Upper lobe of left lung (tissue), 6 donors: ENCODE results near the gene JPT1. TPM values are rescaled to one million over a fixed set of nuclear protein-coding genes. Genes with fewer than 3 reads are reported as not detected.

Source experiments
- ATAC-seq, 2 donors: fragments of 200-7000 bp; cut with Tn5 transposase; one replicate each; pipeline ENCODE4 v1.9.1; 2022; ENCODE audit warnings: mild to moderate bottlenecking in 2 of 2, moderate library complexity in 2 of 2; ENCODE audit not compliant: low FRiP score in 2 of 2
- DNase-seq, 2 donors: peaks; one replicate each; pipeline ENCODE4 v3.0.0-alpha.2; 2019 to 2020
- H3K27ac ChIP-seq, 4 donors: fragments of 200-600 bp; sonication (generic); one replicate each; pipeline ENCODE4 v1.5.1; 2016 to 2019
- H3K27me3 ChIP-seq, 4 donors: fragments of 200-600 bp; sonication (generic); one replicate each; pipeline ENCODE4 v1.5.1; 2017 to 2019
- H3K36me3 ChIP-seq, 4 donors: fragments of 200-600 bp; sonication (generic); one replicate each; pipeline ENCODE4 v1.5.1; 2016 to 2019
- H3K4me1 ChIP-seq, 4 donors: fragments of 200-600 bp; sonication (generic); one replicate each; pipeline ENCODE4 v1.5.1; 2018 to 2019
- H3K4me3 ChIP-seq, 4 donors: fragments of 200-600 bp; sonication (generic); one replicate each; pipeline ENCODE4 v1.5.1; 2017 to 2019; ENCODE audit warnings: mild to moderate bottlenecking in 2 of 4, moderate library complexity in 1 of 4
- H3K9me3 ChIP-seq, 4 donors: fragments of 200-600 bp; sonication (generic); one replicate each; pipeline ENCODE4 v1.5.1; 2018 to 2019
- EP300 ChIP-seq, 4 donors: sonication (generic); formaldehyde crosslinking; IDR thresholded peaks; one replicate each; pipeline ENCODE4 v1.5.1; 2017; ENCODE audit warnings: antibody characterized with exemption in 4 of 4, control low read depth in 2 of 4
- POLR2A ChIP-seq, 4 donors: fragments of 450-650 bp; IDR thresholded peaks; one replicate each; pipeline ENCODE4 v1.5.1; 2016 to 2017; ENCODE audit warnings: antibody characterized with exemption in 4 of 4, mild to moderate bottlenecking in 2 of 4
- POLR2AphosphoS5 ChIP-seq, 2 donors: sonication (generic); formaldehyde crosslinking; IDR thresholded peaks; one replicate each; pipeline ENCODE4 v1.5.1; 2017; ENCODE audit warnings: antibody characterized with exemption in 2 of 2
- WGBS, 2 donors: methylation state at CpG; one replicate each; pipeline ENCODE4 v1.1.5; 2017 to 2018; 5-methylcytosine and 5-hydroxymethylcytosine counted together
- total RNA-seq, 6 donors: library from RNA; depleted of rRNA in 4 of 6; stranded (reverse); fragments of >200 nt in 4 of 6; gene quantifications; one replicate each; pipeline versions ENCODE4 v1.1.0 to v1.2.1, GENCODE V29; 2016 to 2021
- TF ChIP-seq, protein P1 (sequence below), 6 experiments: fragments of 450-650 bp in 4 of 6; fragments of 200-600 bp in 2 of 6; sonication (generic) in 2 of 6; IDR thresholded peaks; one replicate each; pipeline ENCODE4 v1.5.1; 2016 to 2019; ENCODE audit warnings: antibody characterized with exemption in 6 of 6
- donor health status: DM: no; HTN: no; CAD: no; lungs with moderate emphysema.
- donor health status: DM: no; HTN: yes; CAD: no; lungs with severe emphysema.

Gene JPT1
- total RNA-seq, 6 donors from 2014 or later: 44.0 to 118 (median 70.1) TPM

DNA sequence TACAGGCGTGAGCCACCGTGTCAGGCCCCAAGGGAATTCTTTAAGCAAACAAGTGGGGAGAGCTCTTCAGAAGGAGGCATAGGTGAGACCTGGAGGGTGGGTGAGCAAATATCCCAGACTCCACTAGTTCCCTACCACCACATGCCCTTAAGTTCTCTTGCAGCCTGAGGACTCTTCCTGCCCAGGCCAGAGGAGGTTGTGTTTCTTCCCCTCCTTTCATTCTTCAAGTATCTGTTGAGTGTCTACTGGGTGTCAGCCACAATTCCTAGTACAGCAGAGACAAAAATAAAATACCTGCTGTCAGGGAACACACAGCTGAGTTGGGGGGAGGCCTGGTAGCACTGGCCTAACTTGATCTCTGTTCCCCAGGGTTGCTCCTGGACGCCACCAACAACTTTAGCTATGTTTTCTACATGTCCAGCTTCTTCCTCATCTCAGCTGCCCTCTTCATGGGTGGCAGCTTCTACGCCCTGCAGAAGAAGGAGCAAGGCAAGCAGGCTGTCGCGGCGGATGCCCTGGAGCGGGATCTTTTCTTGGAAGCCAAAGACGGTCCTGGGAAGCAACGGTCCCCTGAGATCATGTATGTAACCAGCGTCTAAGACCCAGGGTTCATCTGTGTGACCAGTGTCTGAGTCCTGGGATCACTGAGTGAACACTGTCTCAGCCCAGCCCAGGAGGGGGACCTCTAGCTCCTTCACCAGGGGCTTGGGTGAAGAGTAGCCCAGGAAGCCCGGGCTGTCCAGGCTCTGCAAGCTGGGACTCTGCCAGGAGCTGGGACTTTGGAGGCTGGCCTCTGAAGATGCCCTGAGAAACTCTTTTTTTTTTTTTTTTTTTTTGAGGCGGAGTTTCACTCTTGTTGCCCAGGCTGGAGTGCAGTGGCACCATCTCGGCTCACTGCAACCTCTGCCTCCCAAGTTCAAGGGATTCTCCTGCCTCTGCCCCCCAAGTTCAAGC is 50.4 kb downstream of the JPT1 start:
- TF ChIP-seq EP300 (IDR thresholded peaks at IDR 0.05) (peak in 1 of 4 donors; percentile 6), POLR2A (IDR thresholded peaks at IDR 0.05) (no peak), POLR2AphosphoS5 (IDR thresholded peaks at IDR 0.05) (peak in 1 of 2 donors; percentile 25)
- TF ChIP-seq, protein P1, sequence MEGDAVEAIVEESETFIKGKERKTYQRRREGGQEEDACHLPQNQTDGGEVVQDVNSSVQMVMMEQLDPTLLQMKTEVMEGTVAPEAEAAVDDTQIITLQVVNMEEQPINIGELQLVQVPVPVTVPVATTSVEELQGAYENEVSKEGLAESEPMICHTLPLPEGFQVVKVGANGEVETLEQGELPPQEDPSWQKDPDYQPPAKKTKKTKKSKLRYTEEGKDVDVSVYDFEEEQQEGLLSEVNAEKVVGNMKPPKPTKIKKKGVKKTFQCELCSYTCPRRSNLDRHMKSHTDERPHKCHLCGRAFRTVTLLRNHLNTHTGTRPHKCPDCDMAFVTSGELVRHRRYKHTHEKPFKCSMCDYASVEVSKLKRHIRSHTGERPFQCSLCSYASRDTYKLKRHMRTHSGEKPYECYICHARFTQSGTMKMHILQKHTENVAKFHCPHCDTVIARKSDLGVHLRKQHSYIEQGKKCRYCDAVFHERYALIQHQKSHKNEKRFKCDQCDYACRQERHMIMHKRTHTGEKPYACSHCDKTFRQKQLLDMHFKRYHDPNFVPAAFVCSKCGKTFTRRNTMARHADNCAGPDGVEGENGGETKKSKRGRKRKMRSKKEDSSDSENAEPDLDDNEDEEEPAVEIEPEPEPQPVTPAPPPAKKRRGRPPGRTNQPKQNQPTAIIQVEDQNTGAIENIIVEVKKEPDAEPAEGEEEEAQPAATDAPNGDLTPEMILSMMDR (IDR thresholded peaks at IDR 0.05): no peak
- WGBS, 2 donors: 81% methylated on average over 14 of the region's 14 CpGs
- ATAC-seq: peak in 1 of 2 donors; percentile 77
- H3K27me3 ChIP-seq: no peaks in the 10 kb centered on the region
- H3K9me3 ChIP-seq: no peaks in the 10 kb centered on the region
- peak in 1 of 2 donors; percentile 59 for DNase-seq
- peak overlapping the region; percentile 4 to 70 (median 39) for H3K27ac ChIP-seq
- H3K4me3 ChIP-seq: no peak overlapping the region
- peaks cover 1 to 26% (median 18%) of the 10 kb centered on the region in 4 donors for H3K4me1 ChIP-seq
- H3K36me3 ChIP-seq: peaks cover 9 to 48% (median 24%) of the 10 kb centered on the region in 4 donors

GRCh38 chr17:75102385-75102821 is 51.9 kb downstream of the JPT1 start:
- ATAC-seq (no peak), DNase-seq (peak in 1 of 2 donors; percentile 59)
- no peak overlapping the region for H3K4me3 ChIP-seq
- WGBS, 2 donors: 73 to 79% methylated on average over 12 of the region's 12 CpGs
- H3K36me3 ChIP-seq: peaks cover 9 to 63% (median 32%) of the 10 kb centered on the region in 4 donors
- H3K27me3 ChIP-seq: no peaks in the 10 kb centered on the region
- peaks cover 0 to 22% (median 14%) of the 10 kb centered on the region in 4 donors for H3K4me1 ChIP-seq
- no peaks in the 10 kb centered on the region for H3K9me3 ChIP-seq
- H3K27ac ChIP-seq: no peak overlapping the region
- TF ChIP-seq POLR2AphosphoS5 (IDR thresholded peaks at IDR 0.05): no peak
- no peak for TF ChIP-seq POLR2A (IDR thresholded peaks at IDR 0.05)
- no peak for TF ChIP-seq EP300 (IDR thresholded peaks at IDR 0.05)
- TF ChIP-seq, protein P1 (IDR thresholded peaks at IDR 0.05): no peak

DNA sequence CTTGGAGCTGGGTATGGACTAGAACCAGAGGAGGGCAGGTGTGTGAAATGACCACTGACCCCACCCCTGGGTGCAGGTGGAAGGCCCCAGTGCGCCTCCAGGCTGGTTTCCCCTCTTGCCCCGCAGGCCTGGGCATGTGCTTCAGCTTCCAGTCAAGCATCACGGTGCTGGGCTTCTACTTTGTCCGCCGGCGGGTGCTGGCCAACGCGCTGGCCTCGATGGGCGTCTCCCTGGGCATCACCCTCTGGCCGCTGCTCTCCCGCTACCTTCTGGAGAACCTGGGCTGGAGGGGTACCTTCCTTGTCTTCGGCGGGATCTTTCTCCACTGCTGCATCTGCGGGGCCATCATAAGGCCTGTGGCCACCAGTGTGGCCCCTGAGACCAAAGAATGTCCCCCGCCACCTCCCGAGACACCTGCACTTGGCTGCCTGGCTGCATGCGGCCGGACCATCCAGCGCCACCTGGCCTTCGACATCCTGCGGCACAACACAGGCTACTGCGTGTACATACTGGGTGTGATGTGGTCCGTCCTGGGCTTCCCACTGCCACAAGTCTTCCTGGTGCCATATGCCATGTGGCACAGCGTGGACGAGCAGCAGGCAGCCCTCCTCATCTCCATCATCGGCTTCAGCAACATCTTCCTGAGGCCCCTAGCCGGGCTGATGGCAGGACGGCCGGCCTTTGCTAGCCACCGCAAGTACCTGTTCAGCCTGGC is 54.3 kb downstream of the JPT1 start:
- Histone ChIP-seq H3K4me3 (no peak overlapping the region), H3K27ac (no peak overlapping the region), H3K27me3 (no peaks in the 10 kb centered on the region), H3K9me3 (no peaks in the 10 kb centered on the region), H3K4me1 (peaks cover 10 to 38% (median 27%) of the 10 kb centered on the region in 4 donors), H3K36me3 (peaks cover 9 to 57% (median 31%) of the 10 kb centered on the region in 4 donors)
- TF ChIP-seq POLR2A (IDR thresholded peaks at IDR 0.05) (no peak), POLR2AphosphoS5 (IDR thresholded peaks at IDR 0.05) (no peak), EP300 (IDR thresholded peaks at IDR 0.05) (no peak)
- TF ChIP-seq, protein P1 (IDR thresholded peaks at IDR 0.05): no peak
- 97 to 98% methylated on average over 21 to 28 of the region's 31 CpGs for WGBS, 2 donors
- DNase-seq: no peak
- no peak for ATAC-seq

DNA sequence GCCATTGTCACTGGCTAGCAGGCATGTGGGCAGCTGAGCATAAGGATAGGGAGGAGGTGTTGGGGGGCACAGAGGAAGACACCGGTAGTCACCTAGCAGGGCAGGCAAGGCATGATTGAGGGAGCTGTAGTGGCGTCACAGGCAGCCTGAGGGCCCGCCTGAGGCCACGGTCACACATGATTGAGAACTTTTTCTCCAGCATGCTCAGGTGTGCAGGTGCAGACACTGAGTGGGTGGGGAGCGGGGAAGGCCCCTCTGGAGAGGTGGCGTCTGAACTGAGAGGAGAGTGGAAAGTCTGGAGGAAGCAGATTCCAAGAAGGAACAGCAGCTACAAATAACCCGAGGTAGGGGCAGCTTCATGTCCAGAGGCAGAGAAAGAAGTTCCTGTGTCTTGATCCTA is 55.5 kb downstream of the JPT1 start:
- Histone ChIP-seq H3K9me3 (no peaks in the 10 kb centered on the region), H3K27ac (no peak overlapping the region), H3K4me3 (no peak overlapping the region), H3K4me1 (peaks cover 15 to 42% (median 30%) of the 10 kb centered on the region in 4 donors), H3K27me3 (no peaks in the 10 kb centered on the region), H3K36me3 (peaks cover 7 to 48% (median 30%) of the 10 kb centered on the region in 4 donors)
- DNase-seq (no peak), ATAC-seq (no peak)
- TF ChIP-seq EP300 (IDR thresholded peaks at IDR 0.05): no peak
- no peak for TF ChIP-seq POLR2A (IDR thresholded peaks at IDR 0.05)
- TF ChIP-seq POLR2AphosphoS5 (IDR thresholded peaks at IDR 0.05): no peak
- TF ChIP-seq, protein P1 (IDR thresholded peaks at IDR 0.05): no peak
- 73 to 79% methylated on average over 5 to 7 of the region's 7 CpGs for WGBS, 2 donors
